AG04450 (cell line): ENCODE data around the gene STS. TPM values are rescaled to one million over a fixed set of nuclear protein-coding genes. Genes with fewer than 3 reads are reported as not detected.
A peak's percentile ranks its signal among the peaks of the same experiment; 100 is the strongest.

Source experiments
- CTCF ChIA-PET: fragments of 300-600, 350-600 bp; formaldehyde crosslinking; extraction: SDS; loops from one replicate; lab custom pipeline; 2022; ENCODE audit warnings: antibody characterized with exemption, inconsistent platforms; lab: Charles Lee
- POLR2A ChIA-PET: fragments of 350-600 bp; formaldehyde crosslinking; extraction: SDS; loops from one replicate; lab custom pipeline; 2021; ENCODE audit warnings: antibody characterized with exemption, inconsistent platforms; lab: Yijun Ruan, JAX
- DNase-seq: peaks from one replicate; pipeline ENCODE4 v3.0.0-alpha.2; 2011; ENCODE audit warnings: low read depth, low spot score
- H3K27ac ChIP-seq: one replicate; pipeline ENCODE4 v1.5.1; 2012; ENCODE audit warnings: low read depth, low read length, control low read depth
- H3K27me3 ChIP-seq: one replicate; pipeline ENCODE4 v1.6.0; 2012; ENCODE audit warnings: low read length; ENCODE audit not compliant: control insufficient read depth, insufficient read depth
- H3K4me3 ChIP-seq: 2 replicates; pipeline ENCODE4 v1.5.1; 2011; ENCODE audit warnings: mild to moderate bottlenecking, low read depth, low read length, control low read depth
- H3K9me3 ChIP-seq: 2 replicates; pipeline ENCODE4 v1.5.1; 2012; ENCODE audit warnings: low read length; ENCODE audit not compliant: control insufficient read depth, insufficient read depth
- polyA plus RNA-seq: library from polyadenylated mRNA; depleted of rRNA; stranded (reverse); fragments of >200 nt; gene quantifications from 2 replicates; pipeline ENCODE4 v1.2.3, GENCODE V29; 2011; rRNA removed
- small RNA-seq: library from RNA; depleted of rRNA; stranded (forward); fragments of <200 nt; gene quantifications from one replicate; pipeline ENCODE3, GENCODE V24; 2012; ENCODE audit warnings: low read depth; ENCODE audit not compliant: insufficient read length
- TF ChIP-seq, protein P1 (sequence below): IDR thresholded peaks from 2 replicates; pipeline ENCODE4 v1.5.1; 2011; ENCODE audit warnings: low read depth, low read length, control low read depth, inconsistent platforms

STS gene
- polyA plus RNA-seq, 1 experiment: 5.0 TPM

DNA sequence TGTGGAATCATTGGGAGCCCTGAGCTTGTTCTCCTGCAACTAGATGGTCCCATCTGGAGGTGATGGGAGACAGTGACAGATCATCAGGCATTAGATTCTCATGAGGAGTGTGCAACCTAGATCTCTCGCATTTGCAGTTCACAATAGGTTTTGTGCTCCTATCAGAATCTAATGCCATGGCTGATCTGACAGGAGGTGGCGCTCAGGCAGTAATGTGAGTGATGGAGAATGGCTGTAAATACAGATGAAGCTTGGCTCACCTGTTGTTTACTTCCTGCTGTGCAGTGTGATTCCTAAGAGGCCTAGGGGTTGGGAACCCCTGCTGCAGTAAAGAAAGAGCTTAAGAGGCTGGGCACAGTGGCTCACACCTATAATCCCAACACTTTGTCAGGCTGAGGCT lies 42.6 kb downstream of the STS start:
- ChIA-PET CTCF (no interaction called here), POLR2A (no interaction called here)
- TF ChIP-seq, protein P1, sequence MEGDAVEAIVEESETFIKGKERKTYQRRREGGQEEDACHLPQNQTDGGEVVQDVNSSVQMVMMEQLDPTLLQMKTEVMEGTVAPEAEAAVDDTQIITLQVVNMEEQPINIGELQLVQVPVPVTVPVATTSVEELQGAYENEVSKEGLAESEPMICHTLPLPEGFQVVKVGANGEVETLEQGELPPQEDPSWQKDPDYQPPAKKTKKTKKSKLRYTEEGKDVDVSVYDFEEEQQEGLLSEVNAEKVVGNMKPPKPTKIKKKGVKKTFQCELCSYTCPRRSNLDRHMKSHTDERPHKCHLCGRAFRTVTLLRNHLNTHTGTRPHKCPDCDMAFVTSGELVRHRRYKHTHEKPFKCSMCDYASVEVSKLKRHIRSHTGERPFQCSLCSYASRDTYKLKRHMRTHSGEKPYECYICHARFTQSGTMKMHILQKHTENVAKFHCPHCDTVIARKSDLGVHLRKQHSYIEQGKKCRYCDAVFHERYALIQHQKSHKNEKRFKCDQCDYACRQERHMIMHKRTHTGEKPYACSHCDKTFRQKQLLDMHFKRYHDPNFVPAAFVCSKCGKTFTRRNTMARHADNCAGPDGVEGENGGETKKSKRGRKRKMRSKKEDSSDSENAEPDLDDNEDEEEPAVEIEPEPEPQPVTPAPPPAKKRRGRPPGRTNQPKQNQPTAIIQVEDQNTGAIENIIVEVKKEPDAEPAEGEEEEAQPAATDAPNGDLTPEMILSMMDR: no peak

DNA sequence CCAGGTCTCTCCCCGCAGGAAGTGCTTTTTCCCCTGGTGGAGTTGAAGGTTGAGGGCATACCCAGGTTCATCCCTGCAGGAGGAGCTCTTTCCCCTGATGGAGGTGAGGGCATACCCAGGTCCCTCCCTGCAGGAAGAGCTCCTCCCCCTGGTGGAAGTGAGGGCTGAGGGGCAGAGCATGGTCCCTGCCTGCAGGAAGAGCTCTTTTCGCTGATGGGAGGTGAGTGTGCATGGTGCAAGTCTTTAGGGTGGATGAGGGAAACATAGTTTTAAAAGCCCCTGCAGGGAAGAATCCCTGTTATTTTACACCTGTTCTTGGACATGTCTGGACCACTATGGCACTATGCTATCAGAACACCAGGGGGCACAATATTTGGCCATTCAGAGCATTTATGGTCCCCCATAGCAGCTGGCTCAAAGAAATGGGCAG lies 44.2 kb downstream of the STS start:
- CTCF ChIA-PET: interaction anchor here (0.7 to 1.2 kb wide), 3 partner anchors 8 to 734 kb away, joined by 4 to 6 read pairs (median 4); no protein-coding TSS in a partner anchor
- no peak for DNase-seq
- Histone ChIP-seq H3K9me3 (no peaks in the 10 kb centered on the region), H3K27ac (no peak overlapping the region), H3K27me3 (no peaks in the 10 kb centered on the region), H3K4me3 (no peak overlapping the region)
- TF ChIP-seq, protein P1: peak; percentile 34
- POLR2A ChIA-PET: no interaction called here

More for the DNA sequence above, 42.6 kb downstream of the STS start:
- Histone ChIP-seq H3K27ac (no peak overlapping the region), H3K4me3 (no peak overlapping the region), H3K27me3 (no peaks in the 10 kb centered on the region), H3K9me3 (no peaks in the 10 kb centered on the region)
- DNase-seq: no peak

DNA sequence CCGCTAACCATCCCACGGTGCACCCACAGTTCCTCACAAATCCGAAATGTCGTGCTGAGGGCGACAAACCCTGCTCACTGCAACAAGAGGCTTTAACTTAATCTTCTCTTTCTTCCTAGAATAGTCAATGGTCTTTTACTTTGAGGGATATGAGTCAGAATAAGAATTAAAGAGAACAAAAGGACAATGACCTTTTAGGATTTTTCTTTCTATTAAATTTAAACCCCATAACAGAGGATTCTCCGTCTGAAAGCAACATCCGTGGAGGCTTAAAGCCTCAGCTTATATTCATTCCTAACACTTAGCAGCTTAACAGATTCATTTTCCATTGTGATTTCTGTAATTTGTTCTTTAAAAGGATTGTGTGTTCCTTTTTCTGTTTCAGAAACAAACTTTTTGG lies 45.4 kb downstream of the STS start:
- Histone ChIP-seq H3K27ac (no peak overlapping the region), H3K4me3 (no peak overlapping the region), H3K27me3 (no peaks in the 10 kb centered on the region), H3K9me3 (no peaks in the 10 kb centered on the region)
- no peak for DNase-seq
- TF ChIP-seq, protein P1: no peak
- CTCF ChIA-PET: interaction anchor here (0.7 kb wide), 3 partner anchors 22 to 719 kb away, joined by 3 to 5 read pairs (median 4); no protein-coding TSS in a partner anchor
- POLR2A ChIA-PET: no interaction called here

DNA sequence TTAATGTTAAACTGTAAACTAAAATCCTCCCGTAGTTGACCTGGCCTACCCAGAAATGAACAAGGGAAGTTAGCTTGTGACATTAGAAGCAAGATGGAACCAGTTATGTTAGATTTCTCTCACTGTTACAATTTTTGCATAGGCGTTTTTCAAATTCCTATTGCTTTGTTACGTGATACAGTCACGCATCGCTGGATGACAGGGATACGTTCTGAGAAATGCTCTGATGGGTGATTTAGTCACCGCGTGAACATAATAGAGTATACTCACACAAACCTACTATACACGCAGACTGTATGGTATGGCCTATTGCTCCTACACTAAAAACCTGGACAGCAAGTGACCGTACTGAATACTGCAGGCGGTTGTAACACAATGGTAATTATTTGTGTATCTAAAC lies 47.1 kb downstream of the STS start:
- no peaks in the 10 kb centered on the region for H3K9me3 ChIP-seq
- TF ChIP-seq, protein P1: no peak
- H3K4me3 ChIP-seq: no peak overlapping the region
- H3K27me3 ChIP-seq: no peaks in the 10 kb centered on the region
- ChIA-PET CTCF (no interaction called here), POLR2A (no interaction called here)
- DNase-seq: no peak
- no peak overlapping the region for H3K27ac ChIP-seq

Small RNA genes lying within 50 kb of the gene (small RNA-seq; reads per million reads assigned to genes)
- gene MIR4767: not detected

Other genes with a start within 250 kb of the STS start
- 26.4 and 32.0 TPM in 2 replicates for gene PUDP, start 441 bp downstream of the STS start, polyA plus RNA-seq